Motor neuron (in vitro differentiated cells): ENCODE data around the gene STK24. TPM values are rescaled to one million over a fixed set of nuclear protein-coding genes. Genes with fewer than 3 reads are reported as not detected.

Source experiments
- ATAC-seq, 8 experiments: fragments of 200-7000 bp; cut with Tn5 transposase; replicated peaks in 6 of 8; 2 replicates each; pipeline ENCODE4 v1.8.0; 2021; ENCODE audit warnings: mild to moderate bottlenecking in 8 of 8, moderate library complexity in 8 of 8
- H3K27ac ChIP-seq, 2 donors: fragments of 250-450 bp; sonication (Bioruptor Pico); 2 replicates each; pipeline ENCODE4 v1.9.0; 2021; ENCODE audit warnings: antibody characterized with exemption in 2 of 2, mild to moderate bottlenecking in 2 of 2, moderate library complexity in 1 of 2
- H3K4me1 ChIP-seq, 2 donors: fragments of 250-450 bp; sonication (Bioruptor Pico); replicated peaks in 1 of 2; 2 replicates each; pipeline ENCODE4 v1.6.1; 2021; ENCODE audit warnings: antibody characterized with exemption in 2 of 2, mild to moderate bottlenecking in 2 of 2, moderate library complexity in 1 of 2
- H3K4me3 ChIP-seq, 5 donors: fragments of 250-450 bp; sonication (Bioruptor Pico); 2 replicates each; pipeline ENCODE4 v1.9.0; 2021; ENCODE audit warnings: antibody characterized with exemption in 5 of 5, mild to moderate bottlenecking in 5 of 5, moderate library complexity in 4 of 5
- WGBS, 10 experiments: fragments of 450-650 bp; shearing (Covaris generic); methylation state at CpG; one replicate each; pipeline ENCODE4 v1.0.0; 2022; 5-methylcytosine and 5-hydroxymethylcytosine counted together
- in situ Hi-C, 9 experiments: fragments of 400-800 bp; cut with MboI; loops; one replicate each; pipeline ENCODE4 v1.15.0; 2021; ENCODE audit warnings: low sequenced_read_pairs in 9 of 9, low pct_unique_long_range_greater_than_20kb in 2 of 9; ENCODE audit not compliant: unreplicated experiment in 9 of 9
- total RNA-seq, 8 experiments: library from RNA; unstranded; fragments of 300-600 nt; gene quantifications; 2 replicates each; pipeline versions ENCODE4 v1.2.3 to v1.2.4, GENCODE V29; 2022

Gene STK24
- total RNA-seq, 8 experiments from 2014 or later, result 25.9 to 60.0 (median 43.5) TPM

DNA sequence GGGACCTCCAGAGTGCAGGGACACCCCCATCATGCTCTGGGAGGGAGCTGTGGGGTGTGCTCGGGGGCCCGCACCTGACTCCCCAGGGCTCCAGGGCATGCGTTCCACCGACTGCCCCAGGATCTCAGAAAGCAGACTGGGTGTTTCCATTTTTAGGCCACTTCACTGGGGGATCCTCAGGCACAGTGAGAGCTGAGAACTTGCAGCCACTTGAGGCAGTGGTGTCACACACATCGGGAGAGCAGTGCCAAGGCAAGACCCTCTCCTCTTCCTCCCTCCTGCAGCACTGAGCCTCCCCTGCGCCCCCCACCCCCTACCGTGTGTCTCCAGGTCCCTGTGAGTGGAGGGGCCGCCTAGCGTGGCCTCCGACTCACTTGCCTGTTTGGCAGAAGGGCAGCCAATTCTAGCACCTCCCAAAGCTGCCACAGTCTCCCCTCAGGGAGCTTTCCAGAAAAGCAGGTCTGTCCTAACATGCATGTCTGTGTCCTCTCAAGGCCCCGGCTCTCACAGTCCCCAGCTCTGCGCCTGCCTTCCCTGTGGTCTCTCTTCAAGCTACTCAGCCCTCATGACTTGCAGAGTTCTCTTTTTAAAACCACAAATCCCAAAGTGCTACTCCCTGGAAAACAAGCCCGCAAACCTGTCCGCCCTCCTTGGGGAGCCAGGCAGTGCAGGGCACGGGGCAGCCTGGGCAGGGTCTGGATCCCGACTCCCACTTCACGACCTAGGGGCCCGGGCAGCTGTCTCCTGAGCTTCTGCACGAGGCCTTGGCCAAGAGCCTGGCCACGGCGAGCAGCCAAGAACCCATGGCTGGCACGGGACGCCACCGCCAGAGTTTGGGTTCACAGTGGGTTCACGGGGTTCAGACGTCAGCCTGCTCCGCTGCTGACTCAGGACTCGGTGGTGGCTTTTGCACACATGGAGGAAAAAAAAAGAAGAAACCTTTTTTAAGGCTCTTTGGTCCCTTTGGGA is 94.1 kb downstream of the STK24 start:
- Histone ChIP-seq H3K4me3 (no peak overlapping the region), H3K4me1 (peaks cover 37 to 48% of the 10 kb centered on the region in 2 donors), H3K27ac (no peak overlapping the region)
- WGBS, 10 experiments, result 20 to 100% (median 90%) methylated on average over 2 to 10 of the region's 28 CpGs; no CpG with 5 or more reads in 1 of the 10 experiments
- in situ Hi-C loops, result loop anchor here in 1 of 9 experiments (25.0 kb wide), 1 partner anchor 355 kb away; no protein-coding TSS in a partner anchor
- peak in 1 of 8 experiments; percentile 17 for ATAC-seq

GRCh38 chr13:98480915-98481877 is 95.7 kb downstream of the STK24 start:
- ATAC-seq, result peak; percentile 58 to 87 (median 76)
- in situ Hi-C loops, result loop anchor here in 1 of 9 experiments (25.0 kb wide), 1 partner anchor 356 kb away; no protein-coding TSS in a partner anchor
- 6 to 80% (median 65%) methylated on average over 3 to 12 of the region's 15 CpGs for WGBS, 10 experiments
- peaks cover 35 to 53% of the 10 kb centered on the region in 2 donors for H3K4me1 ChIP-seq
- peak overlapping the region; percentile 41 to 61 for H3K27ac ChIP-seq
- no peak overlapping the region for H3K4me3 ChIP-seq

DNA sequence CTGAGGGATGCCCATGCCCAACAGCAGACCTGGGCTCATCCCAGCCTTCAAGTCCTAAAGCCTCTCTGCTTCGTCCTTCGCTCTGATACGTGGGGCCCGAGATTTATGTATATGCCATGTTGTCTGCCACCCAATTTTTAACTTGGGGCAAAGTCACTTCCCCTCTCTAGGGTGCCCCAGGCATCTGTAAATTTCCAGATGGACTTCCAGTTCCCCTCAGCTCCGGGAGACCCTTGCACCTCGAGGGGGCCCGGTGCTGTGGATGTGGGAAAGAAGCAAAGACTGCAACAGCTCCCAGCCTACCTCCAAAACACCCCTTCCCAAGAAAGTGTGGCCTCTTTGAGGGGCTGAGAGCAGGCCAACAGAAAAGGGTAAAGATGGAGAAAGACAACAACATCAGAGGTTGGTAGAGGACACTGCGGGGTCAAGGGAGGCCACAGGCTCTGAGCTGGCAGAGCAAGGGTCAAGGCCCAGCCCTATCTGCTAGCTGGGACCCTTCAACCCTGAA is 97.4 kb downstream of the STK24 start:
- no peak for ATAC-seq
- H3K27ac ChIP-seq, result no peak overlapping the region
- in situ Hi-C loops, result loop anchor here in 1 of 9 experiments (25.0 kb wide), 1 partner anchor 358 kb away; no protein-coding TSS in a partner anchor
- H3K4me1 ChIP-seq, result peaks cover 38 to 58% of the 10 kb centered on the region in 2 donors
- no peak overlapping the region for H3K4me3 ChIP-seq
- WGBS, 10 experiments, result 73 to 100% (median 88%) methylated on average over 1 to 4 of the region's 8 CpGs; no CpG with 5 or more reads in 3 of the 10 experiments

DNA sequence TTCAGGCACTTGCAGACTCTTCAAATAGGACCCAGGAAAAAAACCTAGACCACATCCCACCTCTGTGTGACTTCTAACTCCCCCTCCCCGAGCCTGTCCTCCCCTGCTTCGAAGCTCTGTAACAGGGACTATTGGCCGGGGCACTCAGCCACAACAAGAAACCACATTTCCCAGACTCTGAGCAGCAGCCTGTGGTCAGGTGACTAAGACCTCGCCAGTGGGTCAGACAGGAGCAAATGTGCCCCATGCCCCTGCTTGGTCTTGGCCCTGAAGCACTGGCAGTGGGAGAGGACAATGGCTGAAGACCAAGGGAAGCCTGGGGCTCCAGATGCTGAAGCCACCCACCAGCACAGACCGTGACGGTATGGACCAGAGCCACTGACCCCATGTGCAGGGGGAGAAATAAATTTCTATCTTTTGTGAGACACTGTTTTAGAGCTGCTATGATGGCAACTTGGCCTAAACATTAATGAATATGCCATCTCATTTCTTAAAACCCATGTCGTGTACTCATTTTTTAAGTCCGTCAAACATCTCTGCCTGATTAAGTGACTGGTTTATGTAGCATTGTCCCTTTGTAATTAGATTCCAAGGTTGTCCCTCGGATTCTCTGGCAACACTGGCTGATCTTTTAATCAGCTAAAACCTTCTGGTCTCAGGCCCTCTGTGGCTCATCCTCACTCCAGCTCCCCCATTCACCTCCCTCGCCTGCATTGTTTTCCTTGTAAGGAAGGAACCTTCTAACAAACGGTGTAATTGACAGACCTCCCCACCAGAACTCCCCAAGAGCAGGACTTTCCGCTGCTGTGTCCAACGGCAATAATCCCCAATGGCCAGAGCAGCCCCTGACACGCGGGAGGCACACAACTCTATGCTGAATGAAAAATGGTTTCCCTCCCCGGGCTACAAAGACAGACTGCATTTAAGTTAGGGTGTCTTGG is 98.4 kb downstream of the STK24 start:
- ATAC-seq, result peak in 4 of 8 experiments; percentile 20 to 42 (median 29)
- Histone ChIP-seq H3K27ac (peak overlapping the region in 1 of 2 donors; percentile 5), H3K4me1 (peaks cover 32 to 49% of the 10 kb centered on the region in 2 donors), H3K4me3 (no peak overlapping the region)
- WGBS, 10 experiments, result 20 to 93% (median 52%) methylated on average over 1 to 8 of the region's 16 CpGs; no CpG with 5 or more reads in 4 of the 10 experiments
- in situ Hi-C loops, result loop anchor here in 1 of 9 experiments (25.0 kb wide), 1 partner anchor 359 kb away; no protein-coding TSS in a partner anchor

- peak in 1 of 8 experiments; percentile 12 for ATAC-seq
- no peak overlapping the region for H3K4me3 ChIP-seq
- WGBS, 10 experiments, result 0 to 100% (median 57%) methylated on average over 1 to 6 of the region's 13 CpGs; no CpG with 5 or more reads in 3 of the 10 experiments
- H3K27ac ChIP-seq, result no peak overlapping the region
- in situ Hi-C loops, result loop anchor here in 1 of 9 experiments (25.0 kb wide), 1 partner anchor 361 kb away; no protein-coding TSS in a partner anchor
- peaks cover 32 to 47% of the 10 kb centered on the region in 2 donors for H3K4me1 ChIP-seq
Observed at GRCh38 chr13:98476538-98476966, 100.4 kb downstream of the STK24 start.

GRCh38 chr13:98476106-98476505 is 100.8 kb downstream of the STK24 start:
- no peak for ATAC-seq
- in situ Hi-C loops, result loop anchor here in 1 of 9 experiments (25.0 kb wide), 1 partner anchor 361 kb away; no protein-coding TSS in a partner anchor
- Histone ChIP-seq H3K4me3 (no peak overlapping the region), H3K4me1 (peaks cover 28 to 42% of the 10 kb centered on the region in 2 donors), H3K27ac (no peak overlapping the region)
- 3 to 58% (median 11%) methylated on average over 1 to 4 of the region's 5 CpGs; no CpG with 5 or more reads in 5 of the 10 experiments for WGBS, 10 experiments

DNA sequence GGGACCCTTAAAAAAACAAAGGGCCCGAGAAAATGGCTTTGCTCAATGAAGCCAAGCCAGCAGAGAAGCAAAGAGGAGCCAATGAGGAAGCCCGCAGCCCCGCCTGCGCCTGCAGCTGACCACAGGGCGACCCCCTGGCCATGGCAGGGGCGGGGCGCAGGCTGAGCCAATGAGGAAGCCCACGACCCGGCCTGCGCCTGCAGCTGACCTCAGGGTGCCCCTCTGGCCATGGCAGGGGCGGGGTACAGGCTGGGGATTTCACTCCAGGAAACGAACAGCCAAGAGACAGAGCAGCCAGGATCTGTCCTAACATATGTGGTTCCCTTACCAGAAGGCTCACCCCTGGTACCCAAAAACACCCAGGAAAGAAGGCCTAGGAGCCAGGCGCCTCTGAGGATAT is 101.4 kb downstream of the STK24 start:
- WGBS, 10 experiments, result 0 to 59% (median 10%) methylated on average over 1 to 4 of the region's 13 CpGs; no CpG with 5 or more reads in 3 of the 10 experiments
- in situ Hi-C loops, result loop anchor here in 1 of 9 experiments (25.0 kb wide), 1 partner anchor 362 kb away; no protein-coding TSS in a partner anchor
- Histone ChIP-seq H3K4me1 (peaks cover 27 to 38% of the 10 kb centered on the region in 2 donors), H3K4me3 (no peak overlapping the region), H3K27ac (no peak overlapping the region)
- peak; percentile 48 to 77 (median 69) for ATAC-seq

GRCh38 chr13:98474761-98475160 is 102.1 kb downstream of the STK24 start:
- no peak for ATAC-seq
- Histone ChIP-seq H3K27ac (no peak overlapping the region), H3K4me1 (peaks cover 27 to 38% of the 10 kb centered on the region in 2 donors), H3K4me3 (no peak overlapping the region)
- WGBS, 10 experiments, result 75 to 100% (median 87%) methylated on average over 1 to 8 of the region's 24 CpGs; no CpG with 5 or more reads in 3 of the 10 experiments
- in situ Hi-C loops, result loop anchor here in 5 of 9 experiments (25.0 kb wide), 2 partner anchors 188 to 363 kb away; no protein-coding TSS in a partner anchor

- in situ Hi-C loops, result loop anchor here in 5 of 9 experiments (25.0 kb wide), 2 partner anchors 188 to 363 kb away; no protein-coding TSS in a partner anchor
- Histone ChIP-seq H3K27ac (no peak overlapping the region), H3K4me1 (peaks cover 27 to 37% of the 10 kb centered on the region in 2 donors), H3K4me3 (no peak overlapping the region)
- no peak for ATAC-seq
- 77 to 100% (median 99%) methylated on average over 1 to 7 of the region's 10 CpGs; no CpG with 5 or more reads in 6 of the 10 experiments for WGBS, 10 experiments
Observed at GRCh38 chr13:98474292-98474691, 102.6 kb downstream of the STK24 start.

DNA sequence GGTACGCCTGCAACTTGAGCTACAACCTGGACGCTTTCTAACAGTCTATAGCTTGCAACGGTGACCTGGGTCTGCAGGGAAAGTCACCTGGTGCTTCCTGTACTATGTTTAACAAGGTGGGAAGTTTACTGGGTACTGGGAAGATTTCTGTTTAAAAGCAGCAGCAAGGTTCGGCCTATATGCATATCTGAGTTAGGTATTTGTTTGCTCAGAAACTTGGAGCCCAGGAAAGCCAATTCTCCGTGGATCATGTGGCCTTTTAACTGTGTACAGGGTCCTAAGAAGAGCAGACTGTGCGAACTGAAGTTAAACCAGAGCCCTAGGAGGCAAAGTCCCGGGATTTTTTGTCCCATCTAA is 103.1 kb downstream of the STK24 start:
- WGBS, 10 experiments, result 70 to 100% (median 93%) methylated on average over 1 to 6 of the region's 7 CpGs; no CpG with 5 or more reads in 1 of the 10 experiments
- Histone ChIP-seq H3K4me1 (peaks cover 23 to 33% of the 10 kb centered on the region in 2 donors), H3K4me3 (no peak overlapping the region), H3K27ac (no peak overlapping the region)
- in situ Hi-C loops, result loop anchor here in 5 of 9 experiments (25.0 kb wide), 2 partner anchors 189 to 364 kb away; no protein-coding TSS in a partner anchor
- ATAC-seq, result no peak
